Occipital lobe (tissue), 2 donors: ENCODE measurements around the gene ACY1. TPM values are rescaled to one million over a fixed set of nuclear protein-coding genes. Genes with fewer than 3 reads are reported as not detected.

Experiments used
- DNase-seq: peaks from one replicate; lab custom pipeline; 2025; lab: John Stamatoyannopoulos, UW
- total RNA-seq: library from RNA; depleted of rRNA; stranded (reverse); fragments of >200 nt; gene quantifications from one replicate; pipeline ENCODE4 v1.2.3, GENCODE V29; 2014

The ACY1 gene
- total RNA-seq, 1 donor from 2014 or later, result 2.8 TPM

GRCh38 chr3:52005571-52005986 lies 22.2 kb downstream of the ACY1 start:
- DNase-seq, result peak; percentile 54

DNA sequence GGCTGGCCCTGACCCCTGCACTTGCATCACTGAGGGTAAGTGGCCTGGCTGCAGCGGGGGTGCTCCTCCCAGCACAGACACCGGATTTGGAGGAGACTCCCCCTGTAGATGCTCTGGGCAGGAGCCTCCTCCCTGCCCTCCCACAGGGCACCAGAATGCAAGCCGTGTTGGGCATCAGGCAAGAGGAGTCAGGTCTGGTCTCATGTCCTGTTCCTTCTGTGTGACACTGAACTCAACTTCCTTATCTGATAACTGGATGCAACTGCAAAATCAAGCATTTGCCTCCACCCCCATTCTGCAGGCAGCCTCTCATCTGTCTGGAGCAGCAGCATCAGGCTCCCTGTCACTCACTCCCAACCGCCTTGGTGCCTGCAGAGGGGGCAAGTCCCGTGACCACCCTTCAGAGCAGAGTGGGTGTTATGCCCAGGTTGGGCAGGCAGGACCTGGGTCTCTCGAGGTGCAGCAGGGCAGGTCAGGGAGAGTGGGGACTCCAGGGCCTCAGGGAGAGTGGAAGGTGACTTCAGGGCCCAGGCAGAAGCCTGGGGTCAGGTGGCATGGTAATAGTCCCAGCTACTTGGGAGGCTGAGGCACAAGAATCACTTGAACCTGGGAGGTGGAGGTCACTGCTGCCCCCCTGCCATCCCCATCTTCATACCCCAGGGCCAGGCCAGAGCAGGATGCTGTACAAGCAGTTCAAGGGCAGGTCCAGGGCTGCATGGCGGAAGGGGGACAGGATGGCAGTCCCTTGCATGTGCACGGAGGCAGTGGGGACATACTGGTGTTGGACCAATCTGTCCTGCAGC lies 22.9 kb downstream of the ACY1 start:
- no peak for DNase-seq

- DNase-seq, result no peak
These were observed 23.4 kb downstream of the ACY1 start for GRCh38 chr3:52006820-52007133.

DNA sequence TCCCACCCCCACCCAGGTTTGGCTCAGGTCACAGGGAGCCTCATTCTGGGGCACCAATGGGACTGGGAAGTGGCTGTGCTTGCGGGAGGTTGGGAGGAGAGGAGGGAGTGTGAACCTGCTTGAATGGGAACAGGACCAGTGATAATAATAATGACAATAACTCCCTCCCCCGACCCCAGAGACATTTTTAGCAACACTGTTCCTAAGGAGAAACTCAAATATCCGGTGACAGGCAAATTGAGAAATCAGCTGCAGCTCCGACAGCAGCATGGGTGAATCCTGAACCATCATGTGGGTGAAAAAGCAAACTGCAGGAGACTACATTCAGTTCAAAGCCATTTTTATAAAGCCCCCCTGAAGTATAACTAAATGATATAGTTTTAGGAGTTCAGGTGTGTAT lies 24.0 kb downstream of the ACY1 start:
- no peak for DNase-seq

DNA sequence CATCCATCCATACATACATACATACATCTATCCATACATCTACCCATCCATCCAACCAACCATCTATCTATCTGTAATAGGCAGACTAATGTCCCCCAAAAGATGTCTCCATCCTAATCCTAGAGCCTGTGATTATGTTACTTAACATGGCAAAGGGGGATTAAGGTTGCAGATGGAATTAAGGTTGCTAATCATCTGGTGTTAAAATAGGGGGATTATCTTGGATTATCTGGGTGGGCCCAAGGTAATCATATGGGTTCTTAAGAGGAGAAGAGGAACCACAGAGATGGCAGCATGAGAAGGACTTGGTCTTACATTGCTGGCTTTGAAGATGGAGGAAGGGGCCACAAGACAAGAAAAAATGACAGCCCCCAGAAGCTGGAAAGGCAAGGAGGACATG lies 27.1 kb downstream of the ACY1 start:
- DNase-seq, result no peak

GRCh38 chr3:52012699-52013098 lies 29.4 kb downstream of the ACY1 start:
- DNase-seq, result no peak

GRCh38 chr3:52013802-52014598 lies 30.7 kb downstream of the ACY1 start:
- DNase-seq, result no peak

GRCh38 chr3:52014613-52015012 lies 31.3 kb downstream of the ACY1 start:
- no peak for DNase-seq

DNA sequence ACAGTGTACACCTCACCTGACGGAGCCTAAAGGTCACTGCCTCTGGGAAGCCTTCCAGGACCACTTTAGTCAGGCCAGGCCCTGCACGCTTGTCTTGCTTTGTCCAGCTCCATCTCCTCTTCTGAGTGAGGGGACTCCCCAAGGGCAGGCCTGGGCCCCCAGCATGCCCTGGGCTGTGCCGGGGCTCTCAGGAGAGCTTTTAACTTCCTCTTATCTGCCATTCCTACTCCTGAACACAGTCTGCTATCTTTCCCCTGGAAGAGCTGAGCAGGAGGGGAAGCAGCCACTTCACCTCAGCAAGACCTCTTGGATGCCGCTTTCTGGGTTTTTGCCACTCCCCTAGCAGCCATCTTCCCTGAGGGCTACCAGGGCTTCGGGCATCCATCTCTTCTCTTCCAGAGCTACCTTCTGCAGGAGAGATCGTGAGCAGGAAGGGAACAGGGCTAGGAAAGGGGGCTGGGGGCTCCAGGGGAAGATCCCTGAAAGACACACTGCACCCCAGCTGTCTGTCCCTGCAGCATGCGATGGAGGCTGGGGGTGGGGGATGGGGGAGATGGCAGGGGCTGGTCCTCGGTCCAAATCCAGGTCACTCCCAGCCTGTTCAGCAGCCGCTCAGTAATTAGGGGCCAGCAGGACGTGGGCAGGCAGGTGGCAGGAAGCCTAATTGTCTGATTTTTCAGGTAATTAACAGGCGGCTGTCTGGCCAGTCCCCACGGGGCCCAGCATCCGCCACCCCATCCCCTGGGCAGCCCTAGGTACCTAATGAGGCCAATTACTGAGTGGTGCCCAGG lies 32.3 kb downstream of the ACY1 start:
- no peak for DNase-seq

- DNase-seq, result no peak
These were observed 34.3 kb downstream of the ACY1 start for GRCh38 chr3:52017586-52017985.

DNA sequence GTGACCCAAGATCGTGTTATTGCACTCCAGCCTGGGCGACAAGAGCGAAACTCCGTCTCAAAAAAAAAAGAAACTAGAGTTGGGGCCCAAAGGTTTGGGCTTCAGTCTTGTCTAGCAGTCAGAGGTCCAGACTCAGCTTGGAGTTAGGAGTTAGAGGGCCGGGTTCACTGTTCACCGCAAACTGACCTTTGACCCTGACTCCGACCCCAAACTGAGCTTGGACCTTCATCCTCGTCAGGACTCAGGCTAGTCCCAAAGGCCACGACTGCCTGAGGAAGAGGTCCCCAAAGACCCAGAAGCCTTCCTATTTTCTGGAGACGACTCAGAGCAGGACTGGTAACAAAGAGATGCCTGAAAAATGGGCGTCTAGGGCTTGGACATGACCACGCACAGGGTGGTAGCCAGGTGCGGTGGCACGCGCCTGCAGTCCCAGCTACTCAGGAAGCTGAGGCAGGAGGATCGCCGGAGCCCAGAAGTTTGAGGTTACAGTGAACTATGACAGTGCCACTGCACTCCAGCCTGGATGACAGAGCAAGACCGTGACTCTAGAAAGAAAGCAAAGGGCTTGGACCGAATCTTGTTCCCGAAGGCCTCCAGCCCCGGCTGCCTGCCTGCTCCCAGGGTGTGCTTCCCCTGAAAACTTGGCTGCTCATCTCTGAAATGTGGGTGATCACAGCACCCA lies 35.1 kb downstream of the ACY1 start:
- DNase-seq, result no peak

- DNase-seq, result no peak
These were observed 36.2 kb downstream of the ACY1 start for GRCh38 chr3:52019352-52020080.

- DNase-seq, result no peak
These were observed 37.5 kb downstream of the ACY1 start for GRCh38 chr3:52020796-52021195.

DNA sequence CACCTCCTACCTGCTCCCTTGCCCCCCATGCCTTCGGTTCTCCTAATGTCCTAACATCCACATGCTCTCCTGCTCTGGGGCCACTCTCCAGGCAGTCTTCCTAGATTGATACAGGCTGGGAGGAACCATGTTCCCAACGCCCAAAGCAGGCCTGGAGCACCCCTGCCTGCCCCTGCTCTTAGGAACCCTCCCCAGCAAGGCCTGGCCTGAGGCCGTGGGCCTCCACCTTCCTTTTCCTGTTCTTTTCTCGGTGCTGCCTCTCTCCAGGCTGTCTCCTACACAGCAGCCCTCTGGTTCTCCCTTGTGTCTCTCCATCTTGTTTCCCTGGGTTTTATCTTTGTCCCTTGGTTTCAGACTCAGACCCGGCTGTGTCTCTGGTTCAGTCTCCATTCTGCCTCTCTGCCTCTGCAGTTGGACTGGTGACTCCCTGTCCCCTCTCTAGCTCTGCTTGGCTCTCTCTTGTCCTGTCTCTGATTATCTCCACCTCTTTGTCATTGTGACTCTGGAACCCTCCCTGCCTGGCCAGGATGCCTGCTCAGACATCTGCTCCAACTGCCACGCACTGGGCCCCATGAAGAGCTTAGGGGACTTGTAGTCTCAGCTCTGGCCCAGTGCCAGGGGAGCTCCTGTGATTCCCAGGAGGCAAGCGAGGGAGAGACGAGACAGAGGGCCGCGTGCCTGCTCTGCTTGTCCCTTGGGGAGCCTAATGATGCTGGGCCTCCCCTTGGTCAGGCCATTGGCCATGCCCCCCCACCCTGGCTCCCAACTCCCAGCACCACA lies 38.3 kb downstream of the ACY1 start:
- no peak for DNase-seq

GRCh38 chr3:52022323-52023100 lies 39.2 kb downstream of the ACY1 start:
- DNase-seq, result peak; percentile 42

GRCh38 chr3:52023101-52023770 lies 39.9 kb downstream of the ACY1 start:
- DNase-seq, result no peak

DNA sequence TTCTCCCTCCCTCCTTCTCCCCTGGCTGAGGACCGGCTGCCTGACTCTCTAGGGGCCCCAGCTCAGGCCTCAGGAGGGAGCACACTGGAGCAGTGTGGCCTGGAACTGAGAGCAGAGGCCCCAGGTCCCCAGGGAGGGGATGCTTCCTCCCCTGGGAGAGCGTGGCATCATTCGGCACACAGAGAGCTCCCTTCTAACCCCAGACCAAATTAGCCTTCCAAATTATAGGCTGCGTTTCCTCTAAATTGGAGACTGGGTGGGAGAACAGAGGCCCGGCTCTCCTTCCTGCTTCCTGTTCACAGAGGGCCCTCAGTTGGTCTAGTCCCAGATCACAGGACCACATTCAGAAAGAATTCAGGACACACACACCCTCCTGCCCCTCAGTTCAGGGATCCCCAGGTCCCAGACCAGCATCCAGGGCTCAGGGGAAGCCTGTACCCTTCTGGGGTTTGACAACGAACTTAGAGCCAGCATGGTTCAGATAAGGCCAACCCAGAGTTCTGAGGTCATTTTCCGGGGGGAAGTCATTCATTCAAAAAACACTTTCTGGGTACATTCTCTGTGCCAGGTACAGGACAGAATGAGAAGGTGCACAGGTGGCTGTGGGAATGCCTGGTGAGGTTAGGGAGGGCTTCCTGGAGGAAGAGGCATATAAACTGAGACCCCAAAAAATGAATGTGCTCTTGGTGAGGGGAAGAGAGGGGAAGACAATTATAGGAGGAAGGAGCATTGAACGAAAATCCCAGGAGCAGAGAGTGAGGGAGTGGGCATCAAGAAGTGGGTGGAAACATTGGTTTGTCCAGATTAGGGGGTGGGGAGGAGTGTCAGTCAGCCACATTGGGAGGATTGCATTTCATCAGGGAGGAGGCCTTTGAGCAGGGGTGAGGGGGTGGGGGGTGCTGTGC lies 40.8 kb downstream of the ACY1 start:
- no peak for DNase-seq
